BLaER1 treated with 17β-estradiol and CSF1 and Interleukin-3, amounts not matched to agents 10 nM and 100 nM (cell line): ENCODE data around the gene SSH2.

Experiments
- H3K27ac ChIP-seq, 11 experiments: shearing (Covaris generic); formaldehyde crosslinking; 2 replicates each; pipeline ENCODE4 v1.8.1; 2022
- H3K27me3 ChIP-seq, 11 experiments: shearing (Covaris generic); formaldehyde crosslinking; 2 replicates each; pipeline ENCODE4 v1.8.1; 2022
- H3K36me3 ChIP-seq, 11 experiments: shearing (Covaris generic); formaldehyde crosslinking; 2 replicates each; pipeline ENCODE4 v1.8.1; 2022
- H3K4me1 ChIP-seq, 10 experiments: shearing (Covaris generic); formaldehyde crosslinking; 2 replicates each; pipeline ENCODE4 v1.8.1; 2022
- H3K4me2 ChIP-seq, 11 experiments: shearing (Covaris generic); formaldehyde crosslinking; 2 replicates each; pipeline ENCODE4 v1.8.1; 2022
- H3K4me3 ChIP-seq, 10 experiments: shearing (Covaris generic); formaldehyde crosslinking; 2 replicates each; pipeline ENCODE4 v1.8.1; 2022
- H3K9ac ChIP-seq, 11 experiments: shearing (Covaris generic); formaldehyde crosslinking; 2 replicates each; pipeline ENCODE4 v1.8.1; 2022
- H3K9me3 ChIP-seq, 11 experiments: shearing (Covaris generic); formaldehyde crosslinking; replicated peaks in 1 of 11; 2 replicates each; pipeline ENCODE4 v1.8.1; 2022
- H4K20me1 ChIP-seq, 11 experiments: shearing (Covaris generic); formaldehyde crosslinking; 2 replicates each; pipeline ENCODE4 v1.8.1; 2022
- Cebpa-rat ChIP-seq, 11 experiments: shearing (Covaris generic); IDR thresholded peaks; 2 replicates each; pipeline ENCODE4 v1.8.1; 2022

SSH2 gene

GRCh38 chr17:29578626-29579485 is 351.2 kb downstream of the SSH2 start:
- peaks cover 92 to 100% (median 96%) of the 10 kb centered on the region in 11 experiments for H3K36me3 ChIP-seq
- H3K27me3 ChIP-seq, result no peaks in the 10 kb centered on the region

DNA sequence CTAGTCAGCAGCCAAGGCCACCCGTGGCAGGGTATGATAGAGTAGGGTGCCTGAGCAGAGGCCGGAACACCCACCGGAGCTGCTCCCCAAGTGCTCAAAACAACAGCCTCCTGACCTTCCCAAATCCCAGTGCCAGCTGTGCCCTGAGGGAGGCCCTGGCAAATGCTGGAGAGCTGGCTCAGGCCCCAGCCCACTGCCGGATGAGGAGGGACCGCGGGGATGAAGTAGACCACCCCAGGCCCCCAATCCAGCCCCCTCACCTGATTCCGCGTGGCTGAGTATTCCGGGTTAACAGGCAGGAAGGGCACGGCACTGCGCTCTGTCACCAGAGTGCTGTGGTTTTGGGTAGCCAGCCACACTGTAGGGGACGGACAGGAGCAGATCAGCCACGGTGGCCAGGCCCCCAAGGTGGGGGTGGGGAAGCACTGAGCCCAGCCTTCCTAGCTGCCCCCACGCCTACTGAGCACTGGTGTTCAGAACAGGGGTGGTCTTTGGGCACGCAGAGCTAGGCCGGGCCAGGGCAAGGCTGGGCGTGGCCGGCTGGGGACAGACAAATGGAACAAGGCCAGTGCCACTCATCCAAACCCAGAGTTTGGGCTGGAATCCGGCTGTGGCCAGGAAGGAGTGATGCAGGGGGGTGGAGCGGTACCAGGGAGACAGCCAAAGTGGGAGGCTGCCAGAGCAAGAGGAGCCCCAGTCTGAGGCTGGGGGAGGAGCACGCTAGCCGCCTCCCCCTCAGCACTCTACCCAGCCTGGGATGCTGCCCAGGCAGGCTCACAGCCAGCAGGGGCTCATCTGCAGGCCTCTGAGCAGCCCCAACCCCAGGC is 352.4 kb downstream of the SSH2 start:
- peak overlapping the region in 1 of 11 experiments; percentile 15; a peak in 1 of 22 replicates for H3K27ac ChIP-seq
- H3K9me3 ChIP-seq, result no peaks in the 10 kb centered on the region
- H3K4me2 ChIP-seq, result no peak overlapping the region
- H3K36me3 ChIP-seq, result peaks cover 92 to 97% (median 95%) of the 10 kb centered on the region in 11 experiments
- H3K4me1 ChIP-seq, result peaks cover 28 to 65% (median 60%) of the 10 kb centered on the region in 10 experiments
- peaks cover 40 to 96% (median 80%) of the 10 kb centered on the region in 11 experiments; a peak in 21 of 22 replicates for H4K20me1 ChIP-seq
- peak overlapping the region in 3 of 11 experiments; percentile 4 to 56 (median 20); a peak in 4 of 22 replicates for H3K9ac ChIP-seq
- no peaks in the 10 kb centered on the region for H3K27me3 ChIP-seq
- no peak overlapping the region for H3K4me3 ChIP-seq
- no peak for TF ChIP-seq Cebpa-rat (IDR thresholded peaks at IDR 0.05)

More at GRCh38 chr17:29578626-29579485, 351.2 kb downstream of the SSH2 start:
- Histone ChIP-seq H3K4me1 (peaks cover 22 to 65% (median 59%) of the 10 kb centered on the region in 10 experiments), H3K4me2 (no peak overlapping the region), H3K4me3 (no peak overlapping the region), H3K27ac (no peak overlapping the region), H3K9ac (peak overlapping the region in 5 of 11 experiments; percentile 15 to 33 (median 20); a peak in 3 of 22 replicates), H4K20me1 (peaks cover 28 to 96% (median 81%) of the 10 kb centered on the region in 11 experiments; a peak in 21 of 22 replicates), H3K9me3 (no peaks in the 10 kb centered on the region)
- no peak for TF ChIP-seq Cebpa-rat (IDR thresholded peaks at IDR 0.05)

DNA sequence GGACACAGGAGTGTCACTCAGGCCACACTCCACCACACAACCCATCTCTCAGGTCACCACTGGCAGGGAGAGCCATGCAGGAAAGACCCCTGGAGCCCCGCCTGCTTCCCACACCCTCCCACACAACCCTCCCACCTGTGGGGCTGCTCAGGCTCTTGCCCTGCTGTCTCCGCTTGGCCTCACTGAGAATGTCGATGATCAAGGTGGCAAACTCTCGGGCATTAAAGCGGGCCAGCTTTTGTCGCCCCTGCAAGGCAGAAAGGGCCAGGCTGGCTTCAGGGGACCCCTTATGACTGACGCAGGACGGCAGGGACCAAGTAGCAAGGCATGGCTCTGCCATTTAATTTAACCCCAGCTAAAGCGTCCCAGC is 353.0 kb downstream of the SSH2 start:
- H3K27ac ChIP-seq, result no peak overlapping the region; a peak in 1 of 22 replicates
- H3K9me3 ChIP-seq, result no peaks in the 10 kb centered on the region
- H3K4me2 ChIP-seq, result no peak overlapping the region
- H3K9ac ChIP-seq, result peak overlapping the region in 3 of 11 experiments; percentile 19 to 56 (median 38); a peak in 1 of 22 replicates
- H3K4me1 ChIP-seq, result peaks cover 33 to 67% (median 62%) of the 10 kb centered on the region in 10 experiments
- H3K4me3 ChIP-seq, result no peak overlapping the region
- H3K36me3 ChIP-seq, result peaks cover 86 to 95% (median 89%) of the 10 kb centered on the region in 11 experiments
- H3K27me3 ChIP-seq, result no peaks in the 10 kb centered on the region
- no peak for TF ChIP-seq Cebpa-rat (IDR thresholded peaks at IDR 0.05)
- H4K20me1 ChIP-seq, result peaks cover 43 to 95% (median 79%) of the 10 kb centered on the region in 11 experiments; a peak in 21 of 22 replicates

DNA sequence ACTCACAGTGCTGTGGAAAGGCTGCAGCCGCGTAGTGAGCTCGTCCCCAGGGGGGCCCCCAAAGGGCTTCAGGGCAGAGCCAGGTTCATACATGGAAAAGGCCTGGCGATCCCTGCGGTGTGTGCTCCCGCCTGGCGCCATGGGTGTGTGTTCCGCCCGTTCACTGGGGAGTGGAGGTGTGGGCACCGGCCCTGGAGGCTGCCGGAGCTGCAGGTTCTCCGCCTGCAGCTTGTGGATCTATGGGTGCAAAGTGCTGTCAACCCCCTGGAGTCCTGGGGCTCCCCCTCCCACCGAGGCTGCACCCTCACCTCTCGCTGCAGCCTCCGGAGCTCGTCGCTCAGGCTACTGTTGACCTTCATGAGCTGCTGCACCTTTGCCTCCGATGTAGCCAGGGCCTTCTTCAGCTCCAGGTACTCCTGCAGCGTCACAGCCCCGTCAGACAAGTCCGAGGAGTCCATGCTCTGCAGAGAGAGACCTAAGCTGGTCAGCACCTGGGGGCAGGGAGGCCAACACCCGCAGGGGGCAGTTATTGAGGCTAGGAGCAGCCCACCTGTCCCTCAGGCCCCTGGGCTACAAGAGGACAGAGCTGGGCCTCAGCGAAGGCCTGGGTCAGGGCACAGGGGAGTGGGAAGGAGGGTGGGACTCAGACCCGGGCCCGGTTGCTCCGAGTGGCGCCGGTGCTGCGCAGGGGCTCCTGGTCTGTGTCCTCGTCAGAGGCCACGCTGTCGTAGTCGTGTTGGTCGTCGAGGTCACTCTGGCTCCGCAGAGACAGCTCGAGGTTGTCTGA is 353.6 kb downstream of the SSH2 start:
- Histone ChIP-seq H3K9me3 (no peaks in the 10 kb centered on the region), H3K27ac (peak overlapping the region in 1 of 11 experiments; percentile 42; a peak in 1 of 22 replicates), H4K20me1 (peaks cover 49 to 95% (median 83%) of the 10 kb centered on the region in 11 experiments; a peak in 21 of 22 replicates), H3K4me3 (no peak overlapping the region), H3K27me3 (no peaks in the 10 kb centered on the region), H3K4me2 (peak overlapping the region in 8 of 11 experiments; percentile 8 to 61 (median 42); a peak in 10 of 22 replicates), H3K36me3 (peaks cover 80 to 95% (median 86%) of the 10 kb centered on the region in 11 experiments), H3K4me1 (peaks cover 38 to 70% (median 64%) of the 10 kb centered on the region in 10 experiments), H3K9ac (peak overlapping the region in 6 of 11 experiments; percentile 18 to 63 (median 38); a peak in 4 of 22 replicates)
- no peak for TF ChIP-seq Cebpa-rat (IDR thresholded peaks at IDR 0.05)
